H1 (cell line): ENCODE data around the gene IL32. TPM values are rescaled to one million over a fixed set of nuclear protein-coding genes. Genes with fewer than 3 reads are reported as not detected.

Experiments
- CTCF ChIA-PET: fragments of 300-600 bp; sonication (Branson Sonifier 250); formaldehyde crosslinking; loops from one replicate; lab custom pipeline; 2021; ENCODE audit not compliant: partially characterized antibody; lab: Charles Lee
- POLR2A ChIA-PET: fragments of 300-600 bp; sonication (Branson Sonifier 250); formaldehyde crosslinking; loops from one replicate; lab custom pipeline; 2021; ENCODE audit warnings: inconsistent platforms; ENCODE audit not compliant: partially characterized antibody; lab: Charles Lee
- DNase-seq, 2 experiments: peaks; one replicate each; pipeline versions ENCODE4 v3.0.0 to v3.0.0-alpha.2; 2010 to 2022; ENCODE audit warnings: low spot score in 2 of 2, low read depth in 1 of 2, mixed read lengths in 1 of 2
- FAIRE-seq: peaks from 2 replicates; lab custom pipeline; 2011; peaks lifted over from hg19 to GRCh38; lab: Jason Lieb, UNC
- H2AFZ ChIP-seq: 2 replicates; pipeline ENCODE4 v1.8.1; 2012; ENCODE audit warnings: low read length, inconsistent platforms
- H2AK5ac ChIP-seq: 2 replicates; pipeline ENCODE4 v1.6.1; 2013; ENCODE audit warnings: low read depth, low read length
- H2BK120ac ChIP-seq: replicated peaks from 2 replicates; pipeline ENCODE3; 2013; ENCODE audit warnings: low read depth, low read length, inconsistent platforms
- H2BK12ac ChIP-seq: 2 replicates; pipeline ENCODE4 v1.6.1; 2013; ENCODE audit warnings: low read depth, low read length
- H2BK15ac ChIP-seq: 2 replicates; pipeline ENCODE4 v1.6.1; 2013; ENCODE audit warnings: low read length
- H2BK20ac ChIP-seq: 2 replicates; pipeline ENCODE4 v1.6.1; 2013; ENCODE audit warnings: low read length
- H2BK5ac ChIP-seq: 2 replicates; pipeline ENCODE4 v1.6.1; 2013; ENCODE audit warnings: low read depth, low read length
- H3K14ac ChIP-seq: 2 replicates; pipeline ENCODE4 v1.6.1; 2013; ENCODE audit warnings: inconsistent platforms; ENCODE audit not compliant: insufficient read length
- H3K18ac ChIP-seq: 2 replicates; pipeline ENCODE4 v1.6.1; 2013; ENCODE audit warnings: low read length; ENCODE audit errors: extremely low read depth
- H3K23ac ChIP-seq: 2 replicates; pipeline ENCODE4 v1.6.1; 2013; ENCODE audit warnings: inconsistent platforms; ENCODE audit not compliant: insufficient read length
- H3K23me2 ChIP-seq: 2 replicates; pipeline ENCODE4 v1.6.1; 2013; ENCODE audit warnings: low read depth, low read length
- H3K27ac ChIP-seq: 2 replicates; pipeline ENCODE4 v1.6.1; 2011; ENCODE audit warnings: low read depth, low read length, inconsistent platforms
- H3K27me3 ChIP-seq, 4 experiments: replicated peaks in 1 of 4; 1 replicate in 1 of 4; 2 replicates in 3 of 4; pipeline versions ENCODE4 v1.6.1 to v1.8.1; 2011 to 2013; ENCODE audit warnings: low read length in 3 of 4, mild to moderate bottlenecking in 3 of 4, inconsistent platforms in 2 of 4, mixed read lengths in 2 of 4, moderate library complexity in 1 of 4; ENCODE audit not compliant: control insufficient read depth in 3 of 4, insufficient read depth in 3 of 4; ENCODE audit errors: extremely low read depth in 1 of 4
- H3K36me3 ChIP-seq, 4 experiments: 2 replicates each; pipeline versions ENCODE4 v1.6.1 to v1.8.1; 2011 to 2013; ENCODE audit warnings: mild to moderate bottlenecking in 4 of 4, low read length in 3 of 4, moderate library complexity in 2 of 4, control low read depth in 1 of 4, inconsistent platforms in 1 of 4; ENCODE audit not compliant: insufficient read depth in 4 of 4, control insufficient read depth in 2 of 4
- H3K4ac ChIP-seq: replicated peaks from 2 replicates; pipeline ENCODE3; 2013; ENCODE audit warnings: low read length, low read depth, mixed read lengths, inconsistent platforms; ENCODE audit not compliant: insufficient read length
- H3K4me1 ChIP-seq, 4 experiments: replicated peaks in 1 of 4; 1 replicate in 1 of 4; 2 replicates in 3 of 4; pipeline versions ENCODE4 v1.6.1 to v1.8.1; 2011 to 2013; ENCODE audit warnings: low read length in 3 of 4, inconsistent platforms in 2 of 4, mixed read lengths in 1 of 4; ENCODE audit not compliant: insufficient read depth in 4 of 4, control insufficient read depth in 3 of 4
- H3K4me2 ChIP-seq, 2 experiments: 2 replicates each; pipeline versions ENCODE4 v1.6.1 to v1.8.1; 2011 to 2013; ENCODE audit warnings: low read depth in 2 of 2, low read length in 2 of 2, control low read depth in 1 of 2, inconsistent platforms in 1 of 2, mild to moderate bottlenecking in 1 of 2; ENCODE audit not compliant: insufficient read depth in 1 of 2
- H3K4me3 ChIP-seq, 4 experiments: fragments of 200-600, 300-600 bp in 1 of 4; sonication (generic), shearing (Covaris generic), sonication (Bioruptor Twin) in 1 of 4; 2 replicates each; pipeline versions ENCODE4 v1.5.1 to v1.8.1; 2011 to 2016; ENCODE audit warnings: low read length in 4 of 4, low read depth in 3 of 4, control low read depth in 2 of 4, inconsistent platforms in 2 of 4, mild to moderate bottlenecking in 2 of 4, mixed read lengths in 1 of 4, moderate library complexity in 1 of 4; ENCODE audit not compliant: insufficient read depth in 2 of 4; ENCODE audit errors: extremely low read depth in 1 of 4
- H3K56ac ChIP-seq: replicated peaks from 2 replicates; pipeline ENCODE3; 2013; ENCODE audit warnings: low read depth, mild to moderate bottlenecking, mixed read lengths, low read length, inconsistent platforms; ENCODE audit not compliant: insufficient read length
- H3K79me1 ChIP-seq: 2 replicates; pipeline ENCODE4 v1.6.1; 2013; ENCODE audit warnings: low read depth, low read length, control low read depth
- H3K79me2 ChIP-seq, 2 experiments: 2 replicates each; pipeline versions ENCODE4 v1.6.1 to v1.8.1; 2012 to 2013; ENCODE audit warnings: low read length in 2 of 2, mild to moderate bottlenecking in 2 of 2, inconsistent platforms in 1 of 2; ENCODE audit not compliant: insufficient read depth in 2 of 2, control insufficient read depth in 1 of 2
- H3K9ac ChIP-seq, 4 experiments: replicated peaks in 1 of 4; 1 replicate in 1 of 4; 2 replicates in 3 of 4; pipeline versions ENCODE4 v1.6.1 to v1.8.1; 2011 to 2013; ENCODE audit warnings: low read depth in 3 of 4, low read length in 3 of 4, control low read depth in 2 of 4, mild to moderate bottlenecking in 2 of 4, moderate library complexity in 2 of 4, inconsistent platforms in 1 of 4; ENCODE audit errors: extremely low read depth in 1 of 4
- H3K9me3 ChIP-seq, 2 experiments: 2 replicates each; pipeline versions ENCODE4 v1.6.1 to v1.8.1; 2012 to 2013; ENCODE audit warnings: mild to moderate bottlenecking in 2 of 2, moderate library complexity in 2 of 2, control low read depth in 1 of 2, inconsistent platforms in 1 of 2, low read depth in 1 of 2, low read length in 1 of 2, mixed read lengths in 1 of 2; ENCODE audit not compliant: insufficient read depth in 2 of 2
- H4K20me1 ChIP-seq, 2 experiments: replicated peaks in 1 of 2; 2 replicates each; pipeline versions ENCODE3 to v1.8.1; 2011 to 2013; ENCODE audit warnings: inconsistent platforms in 2 of 2, low read length in 2 of 2, mild to moderate bottlenecking in 1 of 2; ENCODE audit not compliant: insufficient read depth in 2 of 2, control insufficient read depth in 1 of 2
- H4K5ac ChIP-seq: 2 replicates; pipeline ENCODE4 v1.6.1; 2013; ENCODE audit warnings: low read length, low read depth, mixed read lengths, inconsistent platforms; ENCODE audit not compliant: insufficient read length
- H4K8ac ChIP-seq: 2 replicates; pipeline ENCODE4 v1.8.0; 2013; ENCODE audit warnings: mild to moderate bottlenecking, moderate library complexity, low read length, inconsistent platforms; ENCODE audit not compliant: insufficient read depth; ENCODE audit errors: extremely low read depth
- H4K91ac ChIP-seq: replicated peaks from 2 replicates; pipeline ENCODE3; 2013; ENCODE audit warnings: low read length, mixed read lengths, inconsistent platforms; ENCODE audit not compliant: insufficient read length
- JUND ChIP-seq: IDR thresholded peaks from 2 replicates; pipeline ENCODE4 v1.6.1; 2011; ENCODE audit warnings: mild to moderate bottlenecking, improper control_type of control experiment, low read length
- KDM1A ChIP-seq: fragments of 200-600, 300-600 bp; sonication (generic); IDR thresholded peaks from 2 replicates; pipeline ENCODE4 v1.7.1; 2016; ENCODE audit warnings: mild to moderate bottlenecking, low read length, borderline replicate concordance
- WGBS, 2 experiments: shearing (Covaris generic) in 1 of 2; methylation state at CpG; one replicate each; pipeline versions ENCODE4 v1.1.6 to v1.1.7; 2013 to 2015; ENCODE audit warnings: low lambda C conversion rate in 2 of 2, mixed read lengths in 2 of 2, inconsistent platforms in 1 of 2, low coverage in 1 of 2, missing lambda C conversion rate in 1 of 2; ENCODE audit not compliant: insufficient replicate concordance in 2 of 2, insufficient coverage in 1 of 2, insufficient read length in 1 of 2; ENCODE audit errors: extremely low coverage in 1 of 2, missing lambda C conversion rate in 1 of 2; 5-methylcytosine and 5-hydroxymethylcytosine counted together
- polyA plus RNA-seq, 7 experiments: library from polyadenylated mRNA; depleted of rRNA in 3 of 7; stranded (reverse) in 5 of 7; unstranded in 2 of 7; fragments of >200 nt in 5 of 7; fragments of 200-250 nt in 2 of 7; gene quantifications; 1 replicate in 5 of 7; 2 replicates in 1 of 7; 4 replicates in 1 of 7; pipeline versions ENCODE4 v1.2.1 to v1.2.3, GENCODE V29; 2011 to 2013; ENCODE audit warnings: missing spikeins in 2 of 7, mixed read lengths in 2 of 7
- total RNA-seq: library from RNA; stranded (reverse); fragmentation: NEBNext Ultra II Directional; extraction: Animal tissue kit (Norgen Biotek cat#: 25700); gene quantifications from 2 replicates; pipeline ENCODE4 v1.2.1, GENCODE V29; 2021

The IL32 gene
- total and polyA plus RNA-seq, 2 of the 8 experiments (the other 6 are each of a cell fraction or from before 2014, with no cell fraction given) = 2.7 to 5.0 TPM

- no peak overlapping the region for H2AFZ ChIP-seq
- H2BK20ac ChIP-seq = no peak overlapping the region
- peak overlapping the region; percentile 24; the same call in 1 of the 2 replicates for H2AK5ac ChIP-seq
- H3K18ac ChIP-seq = peak overlapping the region; percentile 17
- no peak overlapping the region for H3K9ac ChIP-seq
- TF ChIP-seq KDM1A = peak; percentile 61; the same call in 1 of the 2 replicates
- no peak for TF ChIP-seq JUND
- no peak overlapping the region for H3K56ac ChIP-seq
- ChIA-PET CTCF (interaction anchor here (0.5 to 23.8 kb wide), 13 partner anchors 6 to 113 kb away, joined by 3 to 639 read pairs (median 6); partner anchors contain the start of genes CLDN9 and ZSCAN10), POLR2A (interaction anchor here (0.6 to 34.8 kb wide), 17 partner anchors 8 to 1471 kb away, joined by 3 to 1808 read pairs (median 5); partner anchors contain the start of genes CLDN6, CLDN9, HCFC1R1 and THOC6)
- H3K27me3 ChIP-seq = peaks cover 0 to 11% (median 3%) of the 10 kb centered on the region in 4 experiments; a peak in 1 of 7 replicates
- H4K20me1 ChIP-seq = peaks cover 2 to 10% of the 10 kb centered on the region in 2 experiments
- H3K9me3 ChIP-seq = no peaks in the 10 kb centered on the region
- H4K8ac ChIP-seq = peak overlapping the region; percentile 28; the same call in 1 of the 2 replicates
- H3K79me2 ChIP-seq = no peaks in the 10 kb centered on the region
- DNase-seq = no peak
- H3K23me2 ChIP-seq = peaks cover 3% of the 10 kb centered on the region; the same call in 1 of the 2 replicates
- peak overlapping the region; percentile 32 for H2BK12ac ChIP-seq
- H3K14ac ChIP-seq = no peak overlapping the region
- H3K79me1 ChIP-seq = 0 out of 2 replicates have a peak, but pooled peaks cover 2% of the 10 kb centered on the region
- no peaks in the 10 kb centered on the region for H3K36me3 ChIP-seq
- FAIRE-seq = no peak
- no peak overlapping the region for H4K5ac ChIP-seq
- H3K4me2 ChIP-seq = 0 out of 4 replicates have a peak overlapping the region, but pooled peaks have one; percentile 18 to 25
- H2BK5ac ChIP-seq = 0 out of 2 replicates have a peak overlapping the region, but pooled peaks have one; percentile 0
- no peak overlapping the region for H3K27ac ChIP-seq
- no peak overlapping the region for H2BK120ac ChIP-seq
- H3K23ac ChIP-seq = no peak overlapping the region
- WGBS, 2 experiments = 89% methylated on average over 5 of the region's 5 CpGs; no CpG with 5 or more reads in 1 of the 2 experiments
- peak overlapping the region; percentile 1 for H4K91ac ChIP-seq
- peak overlapping the region; percentile 74; the same call in 1 of the 2 replicates for H2BK15ac ChIP-seq
- no peak overlapping the region for H3K4me3 ChIP-seq
- H3K4me1 ChIP-seq = peaks cover 3 to 19% (median 12%) of the 10 kb centered on the region in 4 experiments
- H3K4ac ChIP-seq = no peak overlapping the region
These were observed 26.5 kb upstream of the IL32 start for GRCh38 chr16:3038896-3039295.
